Measurements from ENCODE around the gene PBX4. TPM values are rescaled to one million over a fixed set of nuclear protein-coding genes. Genes with fewer than 3 reads are reported as not detected.

PBX4 gene
- total and polyA plus RNA-seq, 4 donors = 2.2 to 8.3 (median 6.8) TPM

GRCh38 chr19:19584356-19584755, 34.1 kb downstream of the PBX4 start:
- TF ChIP-seq, protein P1, sequence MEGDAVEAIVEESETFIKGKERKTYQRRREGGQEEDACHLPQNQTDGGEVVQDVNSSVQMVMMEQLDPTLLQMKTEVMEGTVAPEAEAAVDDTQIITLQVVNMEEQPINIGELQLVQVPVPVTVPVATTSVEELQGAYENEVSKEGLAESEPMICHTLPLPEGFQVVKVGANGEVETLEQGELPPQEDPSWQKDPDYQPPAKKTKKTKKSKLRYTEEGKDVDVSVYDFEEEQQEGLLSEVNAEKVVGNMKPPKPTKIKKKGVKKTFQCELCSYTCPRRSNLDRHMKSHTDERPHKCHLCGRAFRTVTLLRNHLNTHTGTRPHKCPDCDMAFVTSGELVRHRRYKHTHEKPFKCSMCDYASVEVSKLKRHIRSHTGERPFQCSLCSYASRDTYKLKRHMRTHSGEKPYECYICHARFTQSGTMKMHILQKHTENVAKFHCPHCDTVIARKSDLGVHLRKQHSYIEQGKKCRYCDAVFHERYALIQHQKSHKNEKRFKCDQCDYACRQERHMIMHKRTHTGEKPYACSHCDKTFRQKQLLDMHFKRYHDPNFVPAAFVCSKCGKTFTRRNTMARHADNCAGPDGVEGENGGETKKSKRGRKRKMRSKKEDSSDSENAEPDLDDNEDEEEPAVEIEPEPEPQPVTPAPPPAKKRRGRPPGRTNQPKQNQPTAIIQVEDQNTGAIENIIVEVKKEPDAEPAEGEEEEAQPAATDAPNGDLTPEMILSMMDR (IDR thresholded peaks at IDR 0.05; ENCODE audit: control extremely low read depth, extremely low read depth) = no peak
- WGBS, 2 donors = 91 to 95% methylated on average over 6 of the region's 6 CpGs
- DNase-seq (no peak), ATAC-seq (ENCODE audit: insufficient read depth, low FRiP score) (no peak)
- Histone ChIP-seq H3K4me1 (ENCODE audit: control insufficient read depth in 5 of 5, insufficient read depth in 5 of 5, low read length in 5 of 5) (no peaks in the 10 kb centered on the region), H3K36me3 (ENCODE audit: control insufficient read depth in 4 of 4, insufficient read depth in 4 of 4, low read length in 4 of 4) (no peaks in the 10 kb centered on the region), H3K27me3 (ENCODE audit: control insufficient read depth in 3 of 3, insufficient read depth in 3 of 3, low read length in 2 of 3) (no peaks in the 10 kb centered on the region), H3K4me3 (no peak overlapping the region), H3K27ac (ENCODE audit: low read depth in 1 of 2, low read length in 1 of 2) (no peak overlapping the region), H3K9me3 (ENCODE audit: control insufficient read depth in 4 of 4, insufficient read depth in 3 of 4, low read length in 3 of 4) (no peaks in the 10 kb centered on the region), H3K9ac (ENCODE audit: insufficient read depth in 1 of 2, low read length in 2 of 2) (no peak overlapping the region)

- Histone ChIP-seq H3K4me1 (ENCODE audit: control insufficient read depth in 5 of 5, insufficient read depth in 5 of 5, low read length in 5 of 5) (no peaks in the 10 kb centered on the region), H3K9ac (ENCODE audit: insufficient read depth in 1 of 2, low read length in 2 of 2) (no peak overlapping the region), H3K27ac (ENCODE audit: low read depth in 1 of 2, low read length in 1 of 2) (no peak overlapping the region), H3K4me3 (no peak overlapping the region), H3K27me3 (ENCODE audit: control insufficient read depth in 3 of 3, insufficient read depth in 3 of 3, low read length in 2 of 3) (no peaks in the 10 kb centered on the region), H3K9me3 (ENCODE audit: control insufficient read depth in 4 of 4, insufficient read depth in 3 of 4, low read length in 3 of 4) (peaks cover 0 to 2% (median 0%) of the 10 kb centered on the region in 4 donors), H3K36me3 (ENCODE audit: control insufficient read depth in 4 of 4, insufficient read depth in 4 of 4, low read length in 4 of 4) (no peaks in the 10 kb centered on the region)
- no peak for DNase-seq
- 88 to 94% methylated on average over 6 of the region's 6 CpGs for WGBS, 2 donors
- TF ChIP-seq, protein P1 (IDR thresholded peaks at IDR 0.05; ENCODE audit: control extremely low read depth, extremely low read depth) = no peak
- no peak for ATAC-seq (ENCODE audit: insufficient read depth, low FRiP score)
These were observed 36.0 kb downstream of the PBX4 start for GRCh38 chr19:19582471-19582870.

DNA sequence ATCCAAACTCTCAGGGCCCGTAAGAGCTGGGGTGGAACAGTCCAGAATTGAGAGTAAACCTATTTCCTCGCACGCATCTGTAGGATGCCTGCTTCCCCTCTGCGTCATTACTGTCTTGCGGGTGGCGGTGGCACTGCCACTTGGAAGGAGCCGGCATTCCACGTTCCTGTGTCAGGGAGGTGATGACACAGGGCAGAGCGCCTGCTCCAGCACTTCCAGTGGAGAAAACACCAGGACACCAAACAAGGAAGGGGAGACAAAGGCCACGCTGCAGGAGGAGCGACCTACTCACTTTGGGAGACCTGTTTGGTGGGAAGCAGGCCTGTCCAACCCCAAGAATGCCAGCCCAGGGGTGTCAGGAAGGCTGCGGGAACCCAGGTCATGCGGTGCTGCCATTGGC, 37.1 kb downstream of the PBX4 start:
- TF ChIP-seq, protein P1 (IDR thresholded peaks at IDR 0.05; ENCODE audit: control extremely low read depth, extremely low read depth) = no peak
- 93 to 97% methylated on average over 13 of the region's 13 CpGs for WGBS, 2 donors
- Histone ChIP-seq H3K9ac (ENCODE audit: insufficient read depth in 1 of 2, low read length in 2 of 2) (no peak overlapping the region), H3K27me3 (ENCODE audit: control insufficient read depth in 3 of 3, insufficient read depth in 3 of 3, low read length in 2 of 3) (no peaks in the 10 kb centered on the region), H3K9me3 (ENCODE audit: control insufficient read depth in 4 of 4, insufficient read depth in 3 of 4, low read length in 3 of 4) (peaks cover 0 to 2% (median 0%) of the 10 kb centered on the region in 4 donors), H3K36me3 (ENCODE audit: control insufficient read depth in 4 of 4, insufficient read depth in 4 of 4, low read length in 4 of 4) (no peaks in the 10 kb centered on the region), H3K27ac (ENCODE audit: low read depth in 1 of 2, low read length in 1 of 2) (no peak overlapping the region), H3K4me1 (ENCODE audit: control insufficient read depth in 5 of 5, insufficient read depth in 5 of 5, low read length in 5 of 5) (no peaks in the 10 kb centered on the region), H3K4me3 (no peak overlapping the region)
- DNase-seq = no peak
- ATAC-seq (ENCODE audit: insufficient read depth, low FRiP score) = no peak

GRCh38 chr19:19580418-19580817, 38.1 kb downstream of the PBX4 start:
- DNase-seq (no peak), ATAC-seq (ENCODE audit: insufficient read depth, low FRiP score) (no peak)
- 90 to 100% methylated on average over 4 of the region's 4 CpGs for WGBS, 2 donors
- Histone ChIP-seq H3K9me3 (ENCODE audit: control insufficient read depth in 4 of 4, insufficient read depth in 3 of 4, low read length in 3 of 4) (peaks cover 0 to 2% (median 0%) of the 10 kb centered on the region in 4 donors), H3K36me3 (ENCODE audit: control insufficient read depth in 4 of 4, insufficient read depth in 4 of 4, low read length in 4 of 4) (no peaks in the 10 kb centered on the region), H3K27me3 (ENCODE audit: control insufficient read depth in 3 of 3, insufficient read depth in 3 of 3, low read length in 2 of 3) (no peaks in the 10 kb centered on the region), H3K27ac (ENCODE audit: low read depth in 1 of 2, low read length in 1 of 2) (no peak overlapping the region), H3K4me1 (ENCODE audit: control insufficient read depth in 5 of 5, insufficient read depth in 5 of 5, low read length in 5 of 5) (no peaks in the 10 kb centered on the region), H3K9ac (ENCODE audit: insufficient read depth in 1 of 2, low read length in 2 of 2) (no peak overlapping the region), H3K4me3 (no peak overlapping the region)
- TF ChIP-seq, protein P1 (IDR thresholded peaks at IDR 0.05; ENCODE audit: control extremely low read depth, extremely low read depth) = no peak

Data from lung (tissue), 12 donors.